Activated naive CD8-positive, alpha-beta T cell treated with anti-CD3 and anti-CD28 coated beads, Interleukin-2, amount 50 U/mL, for 16 hours (primary cell): ENCODE data around the gene CYP2W1.

Experiments used
- DNase-seq: peaks from one replicate; pipeline ENCODE4 v3.0.0-alpha.2; 2020; ENCODE audit warnings: low read depth, low spot score

Gene CYP2W1

GRCh38 chr7:1015196-1016121 is 32.5 kb downstream of the CYP2W1 start:
- no peak for DNase-seq

- DNase-seq: no peak
Measured at GRCh38 chr7:1016577-1017531, 33.9 kb downstream of the CYP2W1 start.

- DNase-seq: no peak
Measured at GRCh38 chr7:1017586-1018333, 34.8 kb downstream of the CYP2W1 start.

- no peak for DNase-seq
Measured at GRCh38 chr7:1018334-1018695, 35.3 kb downstream of the CYP2W1 start.

DNA sequence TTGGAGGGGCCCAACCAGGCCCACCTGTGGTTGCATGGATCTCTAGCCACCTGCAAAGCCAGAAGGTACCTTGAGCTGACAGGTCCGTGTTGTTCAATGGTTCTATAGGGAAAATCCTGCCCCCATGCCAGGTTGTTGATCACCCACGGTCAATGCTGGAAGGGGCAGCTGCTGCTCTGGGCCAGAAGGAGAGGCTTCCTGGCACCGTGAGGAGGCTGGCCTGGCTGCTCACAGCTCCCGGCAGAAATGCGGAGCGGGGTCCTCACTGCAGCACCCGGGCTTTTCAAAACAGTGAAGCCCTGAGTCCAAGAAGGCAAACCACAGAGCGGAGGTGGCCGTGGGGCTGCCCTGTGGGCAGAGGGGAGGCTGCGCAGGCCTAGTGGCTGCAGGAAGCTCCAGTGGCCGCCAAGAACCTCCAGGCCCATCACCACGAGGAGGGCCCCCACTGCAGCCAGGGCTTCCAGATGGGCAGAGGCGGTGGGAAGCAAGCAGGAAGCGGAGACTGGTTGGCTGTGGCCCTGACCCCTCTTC is 36.3 kb downstream of the CYP2W1 start:
- DNase-seq: no peak

- DNase-seq: no peak
Measured at GRCh38 chr7:1019789-1020610, 37.0 kb downstream of the CYP2W1 start.

DNA sequence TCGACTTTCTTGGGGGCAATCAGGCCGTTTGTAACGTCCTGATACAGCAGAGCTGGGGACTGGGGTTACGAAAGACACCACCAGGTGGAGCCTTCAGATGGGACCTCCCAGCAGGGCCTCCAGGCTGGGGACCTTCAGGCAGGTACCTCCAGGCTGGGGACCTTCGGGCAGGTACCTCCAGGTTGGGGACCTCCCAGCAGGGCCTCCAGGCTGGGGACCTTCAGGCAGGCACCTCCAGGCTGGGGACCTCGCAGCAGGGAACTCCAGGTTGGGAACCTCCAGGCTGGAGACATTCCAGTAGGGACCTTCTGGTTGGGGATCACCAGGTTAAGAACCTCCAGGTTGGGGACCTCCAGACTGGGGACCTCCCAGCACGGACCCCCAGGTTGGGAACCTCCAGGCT is 37.9 kb downstream of the CYP2W1 start:
- DNase-seq: no peak

- no peak for DNase-seq
Measured at GRCh38 chr7:1021366-1021765, 38.4 kb downstream of the CYP2W1 start.

GRCh38 chr7:1021931-1022330 is 39.0 kb downstream of the CYP2W1 start:
- no peak for DNase-seq

DNA sequence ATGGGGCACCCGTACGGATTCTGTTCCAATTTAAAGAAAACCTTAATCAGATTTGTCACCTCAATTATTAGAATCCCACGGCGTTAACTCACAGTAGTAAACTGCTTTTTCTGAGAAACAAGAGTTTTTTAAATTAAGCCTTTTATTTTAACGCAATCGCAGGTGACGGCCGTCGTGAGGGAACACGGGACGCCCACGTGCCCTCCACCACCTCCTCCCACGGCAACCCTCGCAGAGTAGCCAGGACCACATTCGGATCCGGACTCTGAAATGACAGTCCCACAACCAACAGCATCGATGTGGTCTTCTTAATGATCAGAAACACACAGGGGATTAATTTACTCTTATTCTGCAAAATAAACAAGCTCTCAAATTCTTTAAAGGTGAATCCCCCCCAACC is 39.4 kb downstream of the CYP2W1 start:
- DNase-seq: no peak

DNA sequence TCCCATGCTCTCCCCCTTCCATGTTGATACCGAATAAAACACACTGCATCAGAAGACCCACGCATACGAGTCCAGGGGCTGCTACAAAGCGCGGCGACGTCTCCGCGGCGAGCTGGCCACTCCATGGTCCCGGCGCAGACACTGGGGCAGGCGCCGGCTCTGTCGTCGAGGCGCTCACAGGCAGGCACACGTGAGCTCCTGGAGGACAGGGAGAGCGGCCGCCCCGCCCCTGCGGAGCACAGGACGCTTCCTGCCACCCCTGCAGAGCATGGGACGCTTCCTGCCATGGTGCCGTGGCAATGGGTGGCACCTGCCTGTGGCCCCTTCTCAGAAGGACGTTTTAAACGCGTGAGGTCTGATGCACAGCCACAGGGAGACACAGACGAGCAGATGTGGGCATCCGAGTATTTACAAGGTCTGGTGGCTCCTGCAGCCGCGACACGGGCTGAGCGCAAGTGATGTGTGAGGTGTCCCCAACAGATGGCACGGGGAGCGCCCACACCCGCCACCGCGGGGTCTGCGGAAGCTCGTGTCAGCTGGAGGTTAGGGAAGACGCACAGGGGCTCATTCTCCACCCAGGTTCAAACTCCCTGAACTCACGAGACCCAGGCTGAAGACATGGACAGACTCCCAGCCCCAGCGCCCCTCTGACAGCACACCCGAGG is 40.0 kb downstream of the CYP2W1 start:
- no peak for DNase-seq

GRCh38 chr7:1024331-1024841 is 41.4 kb downstream of the CYP2W1 start:
- DNase-seq: no peak

DNA sequence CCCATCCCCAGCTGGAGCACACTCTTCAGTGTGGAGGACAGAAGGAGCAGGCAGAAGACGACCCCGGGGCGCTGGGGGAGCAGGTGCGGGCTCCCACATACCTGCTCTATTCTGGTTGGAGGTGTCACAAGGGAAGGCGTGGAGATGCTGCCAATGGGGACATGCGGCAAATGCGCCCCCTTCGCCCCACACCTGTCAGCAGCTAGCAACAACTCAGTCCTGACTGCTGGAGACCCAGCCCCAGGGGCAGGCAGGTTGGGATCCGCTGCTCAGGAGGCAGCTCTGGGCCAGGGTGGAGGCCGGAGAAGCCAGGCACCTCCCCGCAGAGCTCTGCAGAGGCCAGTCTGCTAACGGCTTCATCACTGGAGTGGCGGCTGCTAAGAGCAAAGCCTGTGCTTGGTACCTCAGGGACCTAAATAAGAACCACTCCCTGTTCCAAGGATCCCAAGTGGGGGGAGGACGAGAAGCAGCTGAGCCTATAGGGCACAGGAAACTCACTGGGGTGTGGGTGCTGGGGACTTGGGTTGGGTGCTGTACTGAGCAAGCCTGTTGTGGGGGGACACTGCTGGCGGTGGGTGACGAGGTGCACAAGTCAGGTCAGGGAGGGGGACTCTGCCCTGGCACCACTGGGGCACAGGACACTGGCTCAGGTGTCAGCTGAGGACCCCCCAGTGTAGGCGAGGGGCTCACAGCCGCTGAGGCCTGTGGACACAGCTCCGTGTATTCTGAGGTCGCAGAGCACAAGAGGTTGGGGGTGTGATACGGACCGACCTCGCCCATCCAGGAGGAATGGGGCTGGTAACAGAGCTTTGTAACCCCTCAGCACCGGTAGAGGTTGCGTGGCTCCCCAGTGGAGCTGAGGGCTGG is 42.1 kb downstream of the CYP2W1 start:
- DNase-seq: no peak

GRCh38 chr7:1025743-1026581 is 43.0 kb downstream of the CYP2W1 start:
- DNase-seq: no peak

DNA sequence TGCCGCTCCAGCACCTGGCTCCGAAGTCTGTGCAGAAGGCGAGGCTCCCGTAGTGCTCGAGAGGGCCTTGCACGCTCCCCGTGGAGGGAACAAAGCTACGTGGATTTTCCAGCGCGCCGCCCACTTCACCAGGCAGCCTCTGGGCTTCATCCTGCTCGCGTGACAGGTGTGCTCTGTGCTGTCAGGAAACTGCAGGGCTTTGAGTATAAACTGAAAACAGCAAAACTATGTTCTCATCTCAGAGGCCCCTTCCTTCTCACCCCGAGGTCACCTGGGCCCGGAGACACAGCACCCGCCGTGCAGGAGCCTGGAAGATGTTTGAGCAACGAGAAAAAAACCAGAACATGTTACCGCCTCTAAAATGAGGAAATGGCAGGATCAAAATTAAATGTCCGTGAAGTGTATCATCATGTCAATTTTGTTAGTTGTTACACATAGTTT is 43.8 kb downstream of the CYP2W1 start:
- DNase-seq: no peak

- no peak for DNase-seq
Measured at GRCh38 chr7:1027242-1028043, 44.5 kb downstream of the CYP2W1 start.
